HG03342 (cell line): ENCODE data around the gene CTRB1.
"Not testable (repeated sequence)": the region's sequence is repeated elsewhere in the genome, so short reads cannot be mapped to it uniquely, and the experiment has no call there.

Experiments
- ATAC-seq: cut with Tn5 transposase; IDR thresholded peaks from one replicate; pipeline ENCODE4 v1.9.1; 2021; ENCODE audit warnings: mild to moderate bottlenecking, moderate library complexity; ENCODE audit not compliant: unreplicated experiment

The CTRB1 gene

GRCh38 chr16:75267631-75268264 lies 49.0 kb downstream of the CTRB1 start:
- ATAC-seq, result no peak

- not testable (repeated sequence) for ATAC-seq
These were observed 50.6 kb downstream of the CTRB1 start for GRCh38 chr16:75269358-75269757.

- ATAC-seq, result no peak
These were observed 52.8 kb downstream of the CTRB1 start for GRCh38 chr16:75271441-75272096.

- no peak for ATAC-seq
These were observed 53.3 kb downstream of the CTRB1 start for GRCh38 chr16:75272097-75272551.

GRCh38 chr16:75272629-75273028 lies 53.8 kb downstream of the CTRB1 start:
- ATAC-seq, result not testable (repeated sequence)

GRCh38 chr16:75273054-75273925 lies 54.5 kb downstream of the CTRB1 start:
- ATAC-seq, result no peak
